GM21529 (cell line): ENCODE data around the gene SETD4.

Experiments
- ATAC-seq: cut with Tn5 transposase; IDR thresholded peaks from one replicate; pipeline ENCODE4 v1.9.1; 2021; ENCODE audit not compliant: unreplicated experiment

The SETD4 gene

GRCh38 chr21:36015045-36015444 is 45.3 kb downstream of the SETD4 start:
- no peak for ATAC-seq

GRCh38 chr21:36010801-36011200 is 49.5 kb downstream of the SETD4 start:
- ATAC-seq: no peak

- no peak for ATAC-seq
Observed at GRCh38 chr21:36008505-36008904, 51.8 kb downstream of the SETD4 start.

- ATAC-seq: no peak
Observed at GRCh38 chr21:36005879-36006400, 54.4 kb downstream of the SETD4 start.

GRCh38 chr21:36005018-36005417 is 55.3 kb downstream of the SETD4 start:
- no peak for ATAC-seq

- ATAC-seq: no peak
Observed at GRCh38 chr21:36004441-36004840, 55.9 kb downstream of the SETD4 start.

GRCh38 chr21:36003776-36004175 is 56.5 kb downstream of the SETD4 start:
- ATAC-seq: no peak

- no peak for ATAC-seq
Observed at GRCh38 chr21:35996217-35996616, 64.1 kb downstream of the SETD4 start.

GRCh38 chr21:35995522-35996088 is 64.7 kb downstream of the SETD4 start:
- no peak for ATAC-seq

GRCh38 chr21:35994613-35995012 is 65.7 kb downstream of the SETD4 start:
- no peak for ATAC-seq

GRCh38 chr21:35993875-35994490 is 66.3 kb downstream of the SETD4 start:
- ATAC-seq: no peak

- no peak for ATAC-seq
Observed at GRCh38 chr21:35991131-35991530, 69.2 kb downstream of the SETD4 start.

- ATAC-seq: no peak
Observed at GRCh38 chr21:35990609-35991008, 69.7 kb downstream of the SETD4 start.

- ATAC-seq: no peak
Observed at GRCh38 chr21:35989138-35989735, 71.1 kb downstream of the SETD4 start.

GRCh38 chr21:35988416-35989137 is 71.7 kb downstream of the SETD4 start:
- no peak for ATAC-seq

GRCh38 chr21:35987475-35987874 is 72.9 kb downstream of the SETD4 start:
- no peak for ATAC-seq

- no peak for ATAC-seq
Observed at GRCh38 chr21:35984654-35985361, 75.5 kb downstream of the SETD4 start.
